ENCODE results near the gene PTPN23.

The PTPN23 gene

DNA sequence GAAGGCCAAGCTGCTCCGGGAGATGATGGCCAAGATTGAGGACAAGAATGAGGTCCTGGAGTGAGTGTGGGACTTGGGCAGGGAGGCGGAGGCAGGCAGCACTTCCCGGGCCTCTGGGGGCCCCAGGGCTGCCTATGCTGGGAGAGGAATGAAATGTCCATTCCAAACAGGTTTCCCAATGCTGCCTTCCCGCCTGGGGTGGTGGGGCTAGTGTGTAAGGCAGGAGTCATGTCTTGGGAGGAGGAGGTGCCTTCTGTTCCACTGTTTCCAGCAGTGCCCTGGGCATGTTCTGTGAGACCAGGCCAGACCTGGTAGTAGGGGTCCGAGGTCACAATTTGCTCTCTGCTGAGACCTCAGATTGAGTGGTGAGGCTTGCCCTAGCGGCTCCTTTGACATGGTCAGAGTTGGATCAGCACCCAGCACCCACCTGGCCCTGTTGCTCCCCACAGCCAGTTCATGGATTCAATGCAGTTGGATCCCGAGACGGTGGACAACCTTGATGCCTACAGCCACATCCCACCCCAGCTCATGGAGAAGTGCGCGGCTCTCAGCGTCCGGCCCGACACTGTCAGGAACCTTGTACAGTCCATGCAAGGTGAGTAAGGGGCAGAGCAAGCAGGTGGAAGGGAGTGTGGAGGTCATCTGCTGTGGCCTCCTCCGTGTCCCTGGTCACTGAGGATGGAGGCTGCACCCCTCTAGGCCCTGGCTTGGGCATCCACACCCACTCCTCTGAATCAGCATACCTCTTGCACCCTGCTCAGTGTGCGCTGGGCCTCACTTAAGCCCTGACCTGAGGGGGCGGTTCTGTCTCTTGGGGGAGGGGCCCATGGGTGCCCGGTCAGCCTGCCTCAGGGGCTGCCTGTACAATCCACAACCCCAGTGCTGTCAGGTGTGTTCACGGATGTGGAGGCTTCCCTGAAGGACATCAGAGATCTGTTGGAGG is 27.3 kb downstream of the PTPN23 start:
- no peak for DNase-seq

DNA sequence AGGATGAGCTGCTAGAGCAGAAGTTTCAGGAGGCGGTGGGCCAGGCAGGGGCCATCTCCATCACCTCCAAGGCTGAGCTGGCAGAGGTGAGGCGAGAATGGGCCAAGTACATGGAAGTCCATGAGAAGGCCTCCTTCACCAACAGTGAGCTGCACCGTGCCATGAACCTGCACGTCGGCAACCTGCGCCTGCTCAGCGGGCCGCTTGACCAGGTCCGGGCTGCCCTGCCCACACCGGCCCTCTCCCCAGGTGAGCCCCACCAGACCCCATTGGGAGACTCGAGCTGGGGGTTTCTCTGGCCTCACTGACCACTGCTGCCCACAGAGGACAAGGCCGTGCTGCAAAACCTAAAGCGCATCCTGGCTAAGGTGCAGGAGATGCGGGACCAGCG is 28.0 kb downstream of the PTPN23 start:
- no peak for DNase-seq

DNA sequence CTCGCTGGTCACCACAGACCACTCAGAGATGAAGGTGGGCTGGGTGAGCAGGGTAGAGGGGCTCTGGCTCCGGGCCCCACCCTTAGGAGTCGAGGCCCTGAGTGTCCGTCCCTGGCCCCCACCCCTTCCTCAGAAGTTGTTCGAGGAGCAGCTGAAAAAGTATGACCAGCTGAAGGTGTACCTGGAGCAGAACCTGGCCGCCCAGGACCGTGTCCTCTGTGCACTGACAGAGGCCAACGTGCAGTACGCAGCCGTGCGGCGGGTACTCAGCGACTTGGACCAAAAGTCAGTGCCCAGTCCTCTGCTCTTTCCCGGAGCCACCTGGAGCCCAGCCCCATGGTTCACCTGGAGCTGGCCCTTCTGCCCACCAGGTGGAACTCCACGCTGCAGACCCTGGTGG is 28.5 kb downstream of the PTPN23 start:
- no peak for DNase-seq

DNA sequence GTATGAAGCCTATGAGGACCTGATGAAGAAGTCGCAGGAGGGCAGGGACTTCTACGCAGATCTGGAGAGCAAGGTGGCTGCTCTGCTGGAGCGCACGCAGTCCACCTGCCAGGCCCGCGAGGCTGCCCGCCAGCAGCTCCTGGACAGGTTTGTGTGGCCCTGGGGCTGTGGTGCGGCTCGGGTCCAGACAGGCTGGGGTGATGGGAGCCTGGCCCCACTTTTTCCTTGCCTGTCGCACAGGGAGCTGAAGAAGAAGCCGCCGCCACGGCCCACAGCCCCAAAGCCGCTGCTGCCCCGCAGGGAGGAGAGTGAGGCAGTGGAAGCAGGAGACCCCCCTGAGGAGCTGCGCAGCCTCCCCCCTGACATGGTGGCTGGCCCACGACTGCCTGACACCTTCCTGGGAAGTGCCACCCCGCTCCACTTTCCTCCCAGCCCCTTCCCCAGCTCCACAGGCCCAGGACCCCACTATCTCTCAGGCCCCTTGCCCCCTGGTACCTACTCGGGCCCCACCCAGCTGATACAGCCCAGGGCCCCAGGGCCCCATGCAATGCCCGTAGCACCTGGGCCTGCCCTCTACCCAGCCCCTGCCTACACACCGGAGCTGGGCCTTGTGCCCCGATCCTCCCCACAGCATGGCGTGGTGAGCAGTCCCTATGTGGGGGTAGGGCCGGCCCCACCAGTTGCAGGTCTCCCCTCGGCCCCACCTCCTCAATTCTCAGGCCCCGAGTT is 29.0 kb downstream of the PTPN23 start:
- no peak for DNase-seq

DNA sequence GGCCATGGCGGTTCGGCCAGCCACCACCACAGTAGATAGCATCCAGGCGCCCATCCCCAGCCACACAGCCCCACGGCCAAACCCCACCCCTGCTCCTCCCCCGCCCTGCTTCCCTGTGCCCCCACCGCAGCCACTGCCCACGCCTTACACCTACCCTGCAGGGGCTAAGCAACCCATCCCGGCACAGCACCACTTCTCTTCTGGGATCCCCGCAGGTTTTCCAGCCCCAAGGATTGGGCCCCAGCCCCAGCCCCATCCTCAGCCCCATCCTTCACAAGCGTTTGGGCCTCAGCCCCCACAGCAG is 29.5 kb downstream of the PTPN23 start:
- no peak for DNase-seq

DNA sequence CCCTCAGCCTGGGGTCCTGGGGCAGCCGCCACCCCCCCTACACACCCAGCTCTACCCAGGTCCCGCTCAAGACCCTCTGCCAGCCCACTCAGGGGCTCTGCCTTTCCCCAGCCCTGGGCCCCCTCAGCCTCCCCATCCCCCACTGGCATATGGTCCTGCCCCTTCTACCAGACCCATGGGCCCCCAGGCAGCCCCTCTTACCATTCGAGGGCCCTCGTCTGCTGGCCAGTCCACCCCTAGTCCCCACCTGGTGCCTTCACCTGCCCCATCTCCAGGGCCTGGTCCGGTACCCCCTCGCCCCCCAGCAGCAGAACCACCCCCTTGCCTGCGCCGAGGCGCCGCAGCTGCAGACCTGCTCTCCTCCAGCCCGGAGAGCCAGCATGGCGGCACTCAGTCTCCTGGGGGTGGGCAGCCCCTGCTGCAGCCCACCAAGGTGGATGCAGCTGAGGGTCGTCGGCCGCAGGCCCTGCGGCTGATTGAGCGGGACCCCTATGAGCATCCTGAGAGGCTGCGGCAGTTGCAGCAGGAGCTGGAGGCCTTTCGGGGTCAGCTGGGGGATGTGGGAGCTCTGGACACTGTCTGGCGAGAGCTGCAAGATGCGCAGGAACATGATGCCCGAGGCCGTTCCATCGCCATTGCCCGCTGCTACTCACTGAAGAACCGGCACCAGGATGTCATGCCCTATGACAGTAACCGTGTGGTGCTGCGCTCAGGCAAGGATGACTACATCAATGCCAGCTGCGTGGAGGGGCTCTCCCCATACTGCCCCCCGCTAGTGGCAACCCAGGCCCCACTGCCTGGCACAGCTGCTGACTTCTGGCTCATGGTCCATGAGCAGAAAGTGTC is 30.2 kb downstream of the PTPN23 start:
- DNase-seq: no peak

DNA sequence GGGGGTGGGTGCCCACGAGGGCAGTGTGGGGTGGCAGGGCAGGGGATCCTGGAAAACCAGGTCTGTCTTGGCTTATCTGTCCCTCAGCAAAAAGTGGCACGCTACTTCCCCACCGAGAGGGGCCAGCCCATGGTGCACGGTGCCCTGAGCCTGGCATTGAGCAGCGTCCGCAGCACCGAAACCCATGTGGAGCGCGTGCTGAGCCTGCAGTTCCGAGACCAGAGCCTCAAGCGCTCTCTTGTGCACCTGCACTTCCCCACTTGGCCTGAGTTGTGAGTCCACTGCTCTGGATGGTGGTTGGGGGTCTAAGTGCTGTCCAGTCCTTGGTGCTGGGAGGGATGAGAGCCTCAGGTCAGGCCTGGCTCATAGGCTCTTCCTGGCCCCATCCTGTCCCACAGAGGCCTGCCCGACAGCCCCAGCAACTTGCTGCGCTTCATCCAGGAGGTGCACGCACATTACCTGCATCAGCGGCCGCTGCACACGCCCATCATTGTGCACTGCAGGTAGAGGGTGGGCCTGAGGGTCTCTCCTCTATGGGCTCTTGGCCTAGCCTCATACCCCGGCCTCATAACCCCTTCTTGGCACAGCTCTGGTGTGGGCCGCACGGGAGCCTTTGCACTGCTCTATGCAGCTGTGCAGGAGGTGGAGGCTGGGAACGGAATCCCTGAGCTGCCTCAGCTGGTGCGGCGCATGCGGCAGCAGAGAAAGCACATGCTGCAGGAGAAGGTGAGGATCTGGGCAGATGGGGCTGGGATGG is 31.1 kb downstream of the PTPN23 start:
- DNase-seq: no peak

DNA sequence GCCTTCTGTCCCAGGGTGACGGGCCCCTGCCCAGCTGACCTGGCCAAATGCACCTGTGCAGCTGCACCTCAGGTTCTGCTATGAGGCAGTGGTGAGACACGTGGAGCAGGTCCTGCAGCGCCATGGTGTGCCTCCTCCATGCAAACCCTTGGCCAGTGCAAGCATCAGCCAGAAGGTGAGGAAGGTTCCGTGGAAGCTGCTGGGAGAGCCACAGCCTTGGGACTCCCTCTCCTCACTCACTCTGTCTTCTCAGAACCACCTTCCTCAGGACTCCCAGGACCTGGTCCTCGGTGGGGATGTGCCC is 31.6 kb downstream of the PTPN23 start:
- DNase-seq: no peak

DNA sequence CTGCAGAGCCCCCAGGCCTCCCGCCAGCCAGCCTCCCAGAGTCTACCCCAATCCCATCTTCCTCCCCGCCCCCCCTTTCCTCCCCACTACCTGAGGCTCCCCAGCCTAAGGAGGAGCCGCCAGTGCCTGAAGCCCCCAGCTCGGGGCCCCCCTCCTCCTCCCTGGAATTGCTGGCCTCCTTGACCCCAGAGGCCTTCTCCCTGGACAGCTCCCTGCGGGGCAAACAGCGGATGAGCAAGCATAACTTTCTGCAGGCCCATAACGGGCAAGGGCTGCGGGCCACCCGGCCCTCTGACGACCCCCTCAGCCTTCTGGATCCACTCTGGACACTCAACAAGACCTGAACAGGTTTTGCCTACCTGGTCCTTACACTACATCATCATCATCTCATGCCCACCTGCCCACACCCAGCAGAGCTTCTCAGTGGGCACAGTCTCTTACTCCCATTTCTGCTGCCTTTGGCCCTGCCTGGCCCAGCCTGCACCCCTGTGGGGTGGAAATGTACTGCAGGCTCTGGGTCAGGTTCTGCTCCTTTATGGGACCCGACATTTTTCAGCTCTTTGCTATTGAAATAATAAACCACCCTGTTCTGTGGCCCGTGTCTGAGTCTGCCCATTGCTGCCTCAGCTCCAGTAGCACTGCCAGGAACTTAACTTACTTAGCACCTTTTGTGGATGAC is 32.2 kb downstream of the PTPN23 start:
- no peak for DNase-seq

DNA sequence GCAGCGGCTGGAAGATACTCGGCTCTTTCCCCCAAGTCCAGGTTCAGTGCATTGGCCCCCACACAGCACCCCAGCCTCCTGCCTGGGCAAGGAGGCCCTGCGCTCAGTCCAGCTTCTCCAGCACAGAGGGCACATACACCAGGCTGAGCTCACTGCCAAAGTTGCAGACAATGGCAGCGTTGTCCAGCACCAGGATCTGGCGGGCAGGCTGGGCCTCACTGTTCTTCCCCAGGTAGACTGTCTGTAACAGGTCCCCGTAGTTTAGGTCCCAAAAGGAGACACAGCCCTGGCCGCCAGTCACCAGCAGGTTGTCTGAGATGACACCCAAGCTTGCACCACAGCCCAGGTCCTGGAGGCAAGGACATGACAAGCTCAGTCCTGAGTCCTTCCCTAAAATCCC is 32.9 kb downstream of the PTPN23 start:
- DNase-seq: no peak

DNA sequence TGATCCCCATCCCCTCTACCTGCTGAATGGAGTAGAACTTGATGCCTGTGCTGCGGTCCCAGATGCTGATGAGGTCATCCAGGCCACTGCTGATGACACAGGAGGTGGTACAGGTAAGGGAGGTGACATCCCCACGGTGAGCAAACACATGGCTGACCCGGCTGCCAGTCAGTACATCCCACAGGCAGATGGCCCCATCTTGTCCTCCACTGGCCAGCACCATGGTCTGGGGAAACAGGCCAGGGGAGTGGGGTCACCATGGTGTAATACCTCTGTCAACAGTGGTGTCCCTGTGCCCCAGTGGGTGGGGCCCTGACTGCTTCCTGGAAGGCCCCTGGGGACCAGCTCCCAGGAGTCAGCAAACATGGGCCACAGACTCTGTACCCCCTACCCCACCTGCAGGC is 33.3 kb downstream of the PTPN23 start:
- DNase-seq: no peak

DNA sequence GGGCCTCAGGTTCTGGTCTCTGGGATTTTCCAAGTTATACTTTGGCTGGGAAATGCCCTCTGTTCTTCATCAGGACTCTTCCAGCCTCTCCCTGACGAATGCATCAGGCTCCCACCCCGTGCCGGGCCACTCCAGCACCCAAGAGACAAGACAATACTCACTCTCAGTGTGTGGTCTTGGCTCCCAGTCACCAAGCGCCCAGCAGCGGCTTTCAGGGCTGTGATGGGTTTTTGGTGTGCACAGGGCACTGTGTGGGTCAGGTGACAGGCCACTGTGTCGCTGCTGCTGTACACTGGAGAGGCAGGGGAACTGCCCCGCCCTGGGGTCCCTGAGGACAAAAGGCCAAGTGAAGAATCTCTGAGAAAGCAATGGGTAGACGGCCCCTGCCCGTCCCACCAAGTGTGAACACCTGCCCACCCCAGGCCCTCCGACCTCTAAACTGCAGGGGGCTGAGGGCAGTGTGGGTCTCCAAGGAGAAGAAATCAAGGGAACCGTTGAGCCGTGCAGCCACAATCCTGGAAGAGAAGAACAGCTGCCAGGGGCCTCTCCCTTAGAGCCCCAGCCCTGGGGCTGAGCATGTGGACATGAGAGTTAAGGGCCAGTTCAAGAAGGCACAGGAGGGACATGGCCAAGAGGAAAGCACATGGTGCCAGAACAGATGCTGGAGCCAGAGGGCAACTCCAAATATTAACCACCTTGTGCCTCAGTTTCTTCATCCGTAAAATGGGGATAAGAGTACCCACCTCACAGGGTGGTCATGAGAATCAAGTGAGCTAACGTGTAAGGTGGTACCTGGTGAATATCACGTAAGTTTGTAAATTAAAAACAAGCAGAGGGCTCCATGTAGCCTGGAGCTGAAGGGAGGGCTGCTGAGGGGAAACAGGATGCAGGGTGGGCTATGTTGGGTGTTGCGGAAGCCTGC is 34.1 kb downstream of the PTPN23 start:
- DNase-seq: no peak

DNA sequence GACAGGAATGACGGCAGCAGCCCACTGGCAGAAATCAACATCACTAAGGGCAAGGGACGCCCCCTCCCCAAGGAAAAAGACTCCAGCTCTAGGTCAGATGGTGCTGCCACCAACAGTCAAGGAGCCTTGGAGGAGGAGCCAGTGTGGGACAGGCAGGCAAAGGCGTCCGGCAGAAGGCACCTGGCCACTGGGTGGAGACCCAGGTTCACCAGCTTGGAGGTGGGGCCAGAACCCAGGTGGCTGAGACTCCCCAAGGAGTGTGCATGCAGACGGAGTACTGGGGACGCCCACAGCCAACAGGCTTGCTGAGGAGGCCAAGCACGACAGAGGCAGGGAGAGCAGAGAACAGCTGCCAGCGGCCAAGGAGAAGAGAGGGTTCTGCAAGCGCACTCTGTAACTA is 35.2 kb downstream of the PTPN23 start:
- DNase-seq: no peak

DNA sequence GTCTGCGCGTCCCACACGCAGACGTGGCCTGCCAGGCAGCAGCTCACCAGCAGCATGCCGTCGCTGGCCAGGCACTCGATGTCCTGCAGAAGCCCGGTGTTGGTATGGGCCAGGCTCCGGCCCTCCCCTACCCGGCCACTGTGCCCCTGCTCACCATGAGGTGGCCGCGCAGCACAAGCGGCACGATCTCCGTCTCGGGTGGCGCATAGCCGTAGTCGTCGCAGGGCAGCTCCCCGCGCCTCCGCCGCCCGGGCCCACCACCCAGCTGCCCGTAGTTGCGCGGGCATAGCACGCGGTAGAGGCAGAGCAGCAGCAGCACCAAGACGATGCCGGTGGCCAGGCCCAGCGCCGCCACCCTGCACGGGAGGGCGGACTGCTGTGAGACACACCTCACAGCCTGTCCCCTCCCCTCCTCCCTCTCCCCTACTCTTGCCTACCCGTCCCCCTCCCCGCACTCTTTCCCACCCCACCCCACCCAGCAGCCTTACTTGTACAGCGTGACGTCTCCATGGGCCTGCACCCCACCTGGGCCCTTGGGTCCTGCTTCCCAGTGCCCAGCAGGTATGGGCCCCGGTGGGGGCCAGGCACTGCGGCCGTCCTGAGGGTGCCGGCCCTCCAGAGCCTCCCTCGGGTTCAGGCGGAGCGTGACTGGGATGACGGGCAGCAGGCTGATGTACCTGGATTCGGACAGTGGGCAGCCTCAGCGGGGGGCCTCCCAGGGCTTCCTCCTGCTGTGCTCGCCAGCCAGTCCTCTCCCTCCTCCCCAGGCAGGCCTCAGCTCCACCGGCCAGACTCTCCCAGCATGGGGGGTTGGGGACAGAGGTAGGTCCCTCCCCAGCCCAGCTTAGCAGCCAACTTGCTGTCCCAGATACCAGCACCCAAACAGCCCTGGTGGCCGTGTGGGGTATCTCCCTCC is 37.6 kb downstream of the PTPN23 start:
- no peak for DNase-seq

DNA sequence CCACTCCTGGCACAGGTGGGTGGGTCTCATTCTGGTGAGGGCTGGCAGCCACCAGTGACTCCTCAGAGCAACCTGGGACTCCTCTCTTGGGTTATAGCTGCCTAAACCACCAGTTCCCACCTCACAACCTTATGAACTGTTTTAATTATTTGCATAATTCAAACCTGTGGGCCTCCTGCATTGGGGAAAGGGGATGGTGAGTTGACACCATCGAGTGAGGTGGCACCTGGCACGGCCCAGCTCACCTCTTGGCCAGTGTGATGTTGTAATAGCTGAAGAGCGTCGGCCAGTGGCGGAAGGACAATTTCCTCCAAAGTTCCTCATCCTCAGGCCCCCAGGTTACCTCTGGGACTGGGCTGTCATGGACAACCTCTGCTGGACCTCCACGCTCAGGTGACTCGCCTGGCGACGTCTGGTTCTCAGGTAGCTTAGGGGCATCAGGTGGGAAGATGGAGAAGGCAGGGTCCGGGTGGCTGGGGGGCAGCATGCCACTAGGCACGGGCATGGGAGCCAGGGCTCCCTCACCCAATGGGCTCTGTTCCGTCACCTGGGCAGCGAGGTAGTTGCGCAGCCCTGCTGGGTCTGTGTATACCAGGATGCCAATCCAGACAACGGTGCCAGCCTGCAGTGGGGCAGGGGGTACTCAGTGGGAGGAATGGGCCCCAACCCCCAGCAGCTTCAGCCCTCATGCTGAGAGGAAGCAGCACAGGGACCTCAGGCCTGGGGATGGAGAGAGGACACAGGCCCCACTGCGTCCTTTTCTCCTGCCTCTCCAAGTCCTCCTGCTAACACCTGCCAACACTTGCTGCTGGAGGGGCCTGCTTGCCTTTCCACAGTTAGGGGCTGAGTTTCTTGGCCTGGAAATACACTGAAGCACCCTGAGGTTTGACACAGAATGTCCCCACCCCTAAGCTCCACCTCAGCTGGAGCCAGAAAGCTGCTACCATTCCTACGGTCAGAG is 38.5 kb downstream of the PTPN23 start:
- no peak for DNase-seq

DNA sequence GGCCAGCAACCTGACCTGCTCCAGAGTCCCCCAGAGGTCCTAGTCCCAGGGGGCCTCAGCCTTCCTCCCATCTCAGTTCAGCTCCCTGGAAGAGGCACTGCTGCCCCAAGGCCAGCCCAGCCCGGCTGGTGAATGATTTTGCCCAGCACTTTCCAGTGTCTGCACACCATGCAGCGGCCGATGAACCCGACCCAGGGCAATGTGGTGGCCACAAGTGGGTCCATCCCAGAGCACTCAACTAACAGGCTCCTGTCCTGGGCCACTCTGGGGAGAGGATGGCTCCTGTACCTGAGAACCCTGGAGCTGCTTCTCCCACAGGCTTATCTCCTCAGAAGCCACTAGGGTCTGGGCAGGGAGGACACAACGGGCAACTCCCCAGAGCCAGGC is 39.2 kb downstream of the PTPN23 start:
- no peak for DNase-seq

DNA sequence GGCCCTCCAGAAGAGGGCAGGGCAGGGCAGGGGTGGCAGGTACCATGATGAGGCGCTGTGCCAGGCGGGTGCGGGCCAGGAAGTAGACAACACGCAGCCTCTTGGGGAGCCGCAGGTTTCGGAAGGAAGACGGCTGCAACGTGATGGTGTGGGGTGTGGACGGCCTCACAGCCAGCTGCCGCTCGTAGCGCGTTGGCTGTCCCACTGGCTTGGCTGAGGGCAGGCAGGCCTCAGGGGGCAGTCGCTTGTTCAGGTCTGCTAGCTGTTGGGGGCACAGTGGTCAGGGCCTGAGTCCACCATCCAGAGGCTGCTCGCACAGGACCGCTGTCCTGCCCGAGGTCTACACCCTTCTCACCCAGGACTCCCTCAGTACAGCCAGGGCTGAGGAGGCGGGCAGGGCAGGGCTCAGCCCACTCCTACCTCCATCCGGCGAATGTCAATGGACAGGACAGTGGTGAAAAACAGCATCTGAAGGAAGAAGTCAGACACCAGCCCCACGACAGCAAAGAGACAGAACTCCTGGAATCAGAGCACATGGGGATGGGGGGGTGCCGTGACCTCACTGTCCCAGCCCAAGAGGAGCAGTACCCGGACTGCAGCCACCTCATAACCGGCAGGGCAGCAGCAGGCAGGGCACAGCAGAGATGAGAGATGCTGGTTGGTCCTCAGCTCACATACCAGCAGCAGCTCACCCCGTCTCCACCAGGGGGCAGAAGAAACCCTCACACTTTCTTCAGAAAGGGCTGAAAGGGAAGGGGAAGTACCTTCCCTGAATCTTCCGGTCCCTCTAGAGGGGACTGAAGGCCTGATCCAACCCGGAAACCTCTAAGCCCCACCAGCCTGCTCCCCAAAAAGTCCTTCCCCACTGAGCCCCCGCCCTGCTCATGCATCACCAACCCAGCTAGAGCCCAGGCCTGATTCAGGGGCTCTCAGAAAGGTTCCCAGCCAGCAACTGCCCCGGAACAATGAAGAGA is 40.0 kb downstream of the PTPN23 start:
- peak; percentile 92 for DNase-seq

Measured in CD4-positive, alpha-beta T cell treated with Interleukin-17A for 1 hour (primary cell).